Esophagus squamous epithelium (tissue), 5 donors: ENCODE results near the gene GSK3B. TPM values are rescaled to one million over a fixed set of nuclear protein-coding genes. Genes with fewer than 3 reads are reported as not detected.
"Not testable (repeated sequence)": the region's sequence is repeated elsewhere in the genome, so short reads cannot be mapped to it uniquely, and the experiment has no call there.

ENCODE experiments used
- DNase-seq: peaks from one replicate; lab custom pipeline; 2025; lab: John Stamatoyannopoulos, UW
- H3K27ac ChIP-seq, 4 donors: fragments of 200-600 bp; sonication (generic); one replicate each; pipeline ENCODE4 v1.5.1; 2016 to 2019; ENCODE audit warnings: mild to moderate bottlenecking in 1 of 4
- H3K27me3 ChIP-seq, 4 donors: fragments of 200-600 bp; sonication (generic); 1 replicate in 3 of 4; 2 replicates in 1 of 4; pipeline versions ENCODE4 v1.5.1 to v1.6.0; 2017 to 2021; ENCODE audit warnings: antibody characterized with exemption in 1 of 4
- H3K36me3 ChIP-seq, 3 donors: fragments of 200-600 bp; sonication (generic); one replicate each; pipeline ENCODE4 v1.5.1; 2016 to 2019
- H3K4me1 ChIP-seq, 3 donors: fragments of 200-600 bp; sonication (generic); one replicate each; pipeline ENCODE4 v1.5.1; 2017 to 2019
- H3K4me3 ChIP-seq, 4 donors: fragments of 200-600 bp; sonication (generic); 1 replicate in 3 of 4; 2 replicates in 1 of 4; pipeline ENCODE4 v1.5.1; 2016 to 2019; ENCODE audit warnings: mild to moderate bottlenecking in 2 of 4, moderate library complexity in 1 of 4
- H3K9me3 ChIP-seq, 3 donors: fragments of 200-600 bp; sonication (generic); one replicate each; pipeline ENCODE4 v1.5.1; 2016 to 2019
- CTCF ChIP-seq, 6 experiments: fragments of 450-650 bp in 4 of 6; fragments of 200-600 bp in 2 of 6; sonication (generic) in 2 of 6; IDR thresholded peaks; one replicate each; pipeline ENCODE4 v1.5.1; 2016 to 2019; ENCODE audit warnings: antibody characterized with exemption in 6 of 6, mild to moderate bottlenecking in 4 of 6, moderate library complexity in 4 of 6
- POLR2A ChIP-seq, 4 donors: fragments of 450-650 bp; IDR thresholded peaks; one replicate each; pipeline ENCODE4 v1.6.1; 2017; ENCODE audit warnings: antibody characterized with exemption in 4 of 4, mild to moderate bottlenecking in 4 of 4, moderate library complexity in 3 of 4
- WGBS, 2 donors: methylation state at CpG; one replicate each; pipeline ENCODE4 v1.1.5; 2018; 5-methylcytosine and 5-hydroxymethylcytosine counted together
- intact Hi-C: fragments of 100-400 bp; cut with DNase I; formaldehyde crosslinking; loops from one replicate; pipeline ENCODE4 v1.15.0; 2022
- total RNA-seq, 4 donors: library from RNA; depleted of rRNA; stranded (reverse); fragments of >200 nt; gene quantifications; one replicate each; pipeline ENCODE4 v1.1.0, GENCODE V29; 2016
- donor health status: DM: yes; HTN: yes; CAD: no.

The GSK3B gene
- total RNA-seq, 4 donors from 2014 or later: 24.1 to 38.9 (median 34.5) TPM

GRCh38 chr3:120059081-120059864 is 35.0 kb downstream of the GSK3B start:
- no peak for DNase-seq
- H3K27ac ChIP-seq: no peak overlapping the region
- peaks cover 0 to 8% (median 0%) of the 10 kb centered on the region in 3 donors for H3K4me1 ChIP-seq
- 62 to 74% methylated on average over 3 of the region's 3 CpGs for WGBS, 2 donors
- TF ChIP-seq POLR2A (IDR thresholded peaks at IDR 0.05): no peak
- TF ChIP-seq CTCF (IDR thresholded peaks at IDR 0.05): no peak
- no peaks in the 10 kb centered on the region for H3K36me3 ChIP-seq
- H3K27me3 ChIP-seq: no peaks in the 10 kb centered on the region
- no peak overlapping the region for H3K4me3 ChIP-seq
- intact Hi-C loops: no loop called here
- H3K9me3 ChIP-seq: no peaks in the 10 kb centered on the region

DNA sequence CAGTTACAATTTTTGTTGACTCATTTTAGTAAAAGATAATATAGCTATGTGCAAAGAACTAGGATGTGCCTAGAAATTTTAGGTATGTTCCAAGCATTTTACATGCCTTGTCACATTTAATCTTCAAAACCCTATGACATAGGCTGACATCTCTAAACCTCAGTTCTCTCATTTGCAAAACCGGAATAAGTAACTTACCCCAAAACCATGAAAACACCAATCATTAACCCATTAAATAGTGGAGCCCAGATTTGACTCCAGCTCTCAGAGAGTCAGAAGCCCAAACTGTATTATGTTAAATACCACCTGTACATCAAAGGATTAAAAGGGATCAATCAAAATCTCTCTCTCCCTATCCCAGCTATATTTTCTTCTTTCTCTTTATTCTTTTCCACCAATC is 36.6 kb downstream of the GSK3B start:
- Histone ChIP-seq H3K27ac (no peak overlapping the region), H3K4me1 (peaks cover 0 to 8% (median 0%) of the 10 kb centered on the region in 3 donors), H3K36me3 (no peaks in the 10 kb centered on the region), H3K9me3 (no peaks in the 10 kb centered on the region), H3K27me3 (no peaks in the 10 kb centered on the region), H3K4me3 (no peak overlapping the region)
- intact Hi-C loops: no loop called here
- TF ChIP-seq POLR2A (IDR thresholded peaks at IDR 0.05): no peak
- WGBS, 2 donors: 89 to 91% methylated on average over 1 of the region's 1 CpG
- DNase-seq: no peak

GRCh38 chr3:120057029-120057428 is 37.2 kb downstream of the GSK3B start:
- WGBS, 2 donors: 87 to 92% methylated on average over 7 of the region's 7 CpGs
- Histone ChIP-seq H3K27ac (no peak overlapping the region), H3K4me3 (no peak overlapping the region), H3K9me3 (no peaks in the 10 kb centered on the region), H3K36me3 (no peaks in the 10 kb centered on the region), H3K4me1 (peaks cover 0 to 14% (median 5%) of the 10 kb centered on the region in 3 donors), H3K27me3 (no peaks in the 10 kb centered on the region)
- no peak for DNase-seq
- no peak for TF ChIP-seq CTCF (IDR thresholded peaks at IDR 0.05)
- intact Hi-C loops: no loop called here

- intact Hi-C loops, DNase-seq, H3K27ac ChIP-seq, H3K27me3 ChIP-seq, H3K9me3 ChIP-seq, H3K36me3 ChIP-seq, H3K4me3 ChIP-seq: not testable (repeated sequence)
- peaks cover 0 to 40% (median 11%) of the 10 kb centered on the region in 3 donors for H3K4me1 ChIP-seq
- WGBS, 2 donors: 96 to 98% methylated on average over 3 to 7 of the region's 7 CpGs
These were observed 40.6 kb downstream of the GSK3B start for GRCh38 chr3:120053647-120054046.

GRCh38 chr3:120052677-120053076 is 41.6 kb downstream of the GSK3B start:
- Histone ChIP-seq H3K27ac (no peak overlapping the region), H3K4me3 (no peak overlapping the region), H3K36me3 (no peaks in the 10 kb centered on the region), H3K4me1 (peaks cover 0 to 49% (median 17%) of the 10 kb centered on the region in 3 donors), H3K9me3 (no peaks in the 10 kb centered on the region), H3K27me3 (no peaks in the 10 kb centered on the region)
- no peak for TF ChIP-seq CTCF (IDR thresholded peaks at IDR 0.05)
- no peak for TF ChIP-seq POLR2A (IDR thresholded peaks at IDR 0.05)
- DNase-seq: no peak
- intact Hi-C loops: no loop called here
- 80 to 82% methylated on average over 3 of the region's 3 CpGs for WGBS, 2 donors

- Histone ChIP-seq H3K4me1 (peaks cover 0 to 49% (median 17%) of the 10 kb centered on the region in 3 donors), H3K9me3 (no peaks in the 10 kb centered on the region), H3K4me3 (no peak overlapping the region), H3K27me3 (no peaks in the 10 kb centered on the region), H3K36me3 (no peaks in the 10 kb centered on the region), H3K27ac (no peak overlapping the region)
- TF ChIP-seq CTCF (IDR thresholded peaks at IDR 0.05): no peak
- no peak for TF ChIP-seq POLR2A (IDR thresholded peaks at IDR 0.05)
- no peak for DNase-seq
- WGBS, 2 donors: 46 to 56% methylated on average over 2 of the region's 2 CpGs
- intact Hi-C loops: no loop called here
These were observed 42.0 kb downstream of the GSK3B start for GRCh38 chr3:120052225-120052624.

- DNase-seq, intact Hi-C loops, H3K4me3 ChIP-seq, H3K36me3 ChIP-seq, H3K27ac ChIP-seq, H3K27me3 ChIP-seq, H3K9me3 ChIP-seq: not testable (repeated sequence)
- peaks cover 0 to 49% (median 17%) of the 10 kb centered on the region in 3 donors for H3K4me1 ChIP-seq
- WGBS, 2 donors: 83 to 94% methylated on average over 4 to 5 of the region's 5 CpGs
These were observed 42.7 kb downstream of the GSK3B start for GRCh38 chr3:120051570-120051969.
